ENCODE data around the gene DYNLT2B.
"Not testable (repeated sequence)": the region's sequence is repeated elsewhere in the genome, so short reads cannot be mapped to it uniquely, and the experiment has no call there.

DYNLT2B gene

GRCh38 chr3:196268284-196269163, 49.5 kb downstream of the DYNLT2B start:
- DNase-seq, result peak; percentile 72

- no peak for DNase-seq
Observed at GRCh38 chr3:196263819-196264218, 54.2 kb downstream of the DYNLT2B start.

- DNase-seq, result no peak
Observed at GRCh38 chr3:196260784-196261183, 57.3 kb downstream of the DYNLT2B start.

DNA sequence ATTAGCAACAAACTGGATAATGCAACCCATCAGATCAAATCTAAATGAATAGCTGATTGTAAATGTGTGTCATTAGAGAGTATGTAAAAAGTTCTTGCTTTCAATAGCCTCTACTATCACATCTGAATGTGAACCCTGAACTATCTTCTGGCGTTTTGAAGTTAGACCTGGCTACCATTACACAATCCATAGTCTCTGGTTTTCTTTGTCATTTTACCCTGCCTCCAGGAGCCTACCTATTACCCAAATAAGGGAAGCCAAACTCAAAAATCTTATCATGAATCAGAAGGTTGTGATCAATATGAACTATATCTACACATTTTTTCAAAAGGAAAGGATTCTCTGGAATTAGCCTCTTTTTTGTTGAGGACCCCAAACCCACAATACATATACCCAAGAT, 62.3 kb downstream of the DYNLT2B start:
- no peak for DNase-seq

DNA sequence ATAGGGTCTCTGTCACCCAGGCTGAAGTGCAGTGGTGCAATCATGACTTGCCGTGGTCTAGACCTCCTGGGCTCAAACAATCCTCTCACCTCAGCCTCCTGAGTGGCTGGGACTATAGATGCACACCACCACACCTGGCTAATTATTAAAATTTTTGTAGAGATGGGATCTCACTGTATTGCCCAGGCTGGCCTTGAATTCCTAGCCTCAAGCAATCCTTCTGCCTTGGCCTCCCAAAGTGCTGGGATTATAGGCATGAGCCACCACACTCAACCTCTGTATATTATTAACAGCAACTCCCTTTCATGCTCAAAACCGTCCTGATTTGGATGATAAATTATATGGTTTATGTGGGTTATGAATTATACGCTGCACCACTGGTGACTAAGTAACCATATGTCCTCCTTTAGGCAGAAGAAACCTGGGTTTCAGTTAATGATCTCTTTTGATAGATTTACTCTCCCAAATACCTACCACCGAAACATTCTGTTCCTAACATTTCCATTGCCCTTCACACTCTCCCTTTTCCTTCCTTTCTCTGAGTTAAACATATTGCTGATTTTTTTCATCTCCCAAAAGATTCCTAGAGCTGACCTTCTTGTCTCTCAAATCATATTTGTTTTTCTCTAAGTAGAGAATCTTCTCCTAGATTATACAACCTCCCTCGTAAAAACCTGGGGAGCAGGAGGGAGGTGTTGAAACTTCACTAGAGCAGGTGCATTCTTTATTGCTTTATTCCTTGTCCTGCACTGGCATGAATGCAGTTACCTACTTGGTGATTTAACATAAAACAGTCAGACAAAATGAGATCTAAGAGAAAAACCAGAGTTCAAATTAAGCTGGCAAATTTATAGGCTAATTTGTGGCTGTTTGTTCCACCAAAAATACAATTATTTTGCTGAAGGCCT, 63.4 kb downstream of the DYNLT2B start:
- DNase-seq, result no peak

DNA sequence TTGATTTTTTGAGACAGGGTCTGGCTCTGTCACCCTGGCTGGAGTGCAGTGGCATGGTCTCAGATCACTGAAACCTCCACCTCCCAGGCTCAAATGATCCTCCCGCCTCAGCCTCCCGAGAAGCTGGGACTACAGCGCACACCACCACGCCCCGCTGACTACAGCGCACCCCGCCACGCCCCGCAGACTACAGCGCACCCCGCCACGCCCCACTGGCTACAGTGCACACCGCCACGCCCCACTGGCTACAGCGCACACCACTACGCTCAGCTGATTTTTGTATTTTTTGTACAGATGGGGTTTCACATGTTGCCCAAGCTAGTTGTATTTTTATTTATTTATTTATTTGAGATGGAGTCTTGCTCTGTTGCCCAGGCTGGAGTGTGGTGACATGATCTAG, 66.1 kb downstream of the DYNLT2B start:
- no peak for DNase-seq

GRCh38 chr3:196246612-196247308, 71.3 kb downstream of the DYNLT2B start:
- DNase-seq, result no peak

DNA sequence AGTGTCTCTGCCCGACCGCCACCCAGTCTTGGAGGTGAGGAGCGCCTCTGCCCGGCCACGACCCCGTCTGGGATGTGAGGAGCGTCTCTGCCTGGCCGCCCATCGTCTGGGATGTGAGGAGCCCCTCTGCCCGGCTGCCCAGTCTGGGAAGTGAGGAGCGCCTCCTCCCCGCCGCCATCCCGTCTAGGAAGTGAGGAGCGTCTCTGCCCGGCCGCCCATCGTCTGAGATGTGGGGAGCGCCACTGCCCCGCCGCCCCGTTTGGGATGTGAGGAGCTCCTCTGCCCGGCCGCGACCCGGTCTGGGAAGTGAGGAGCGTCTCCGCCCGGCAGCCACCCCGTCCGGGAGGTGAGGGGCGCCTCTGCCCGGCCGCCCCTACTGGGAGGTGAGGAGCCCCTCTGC, 73.9 kb downstream of the DYNLT2B start:
- not testable (repeated sequence) for DNase-seq

GRCh38 chr3:196241704-196242103, 76.3 kb downstream of the DYNLT2B start:
- no peak for DNase-seq

All from RPMI8226 (cell line).